GM11168 (cell line): ENCODE results near the gene SART1.
"Not testable (repeated sequence)": the region's sequence is repeated elsewhere in the genome, so short reads cannot be mapped to it uniquely, and the experiment has no call there.

Experiments used
- in situ Hi-C: fragments of 300-500 bp; cut with MboI; formaldehyde crosslinking; loops from one replicate; pipeline ENCODE4 v1.12.0; 2022; ENCODE audit warnings: low sequenced_read_pairs; ENCODE audit not compliant: unreplicated experiment

SART1 gene

DNA sequence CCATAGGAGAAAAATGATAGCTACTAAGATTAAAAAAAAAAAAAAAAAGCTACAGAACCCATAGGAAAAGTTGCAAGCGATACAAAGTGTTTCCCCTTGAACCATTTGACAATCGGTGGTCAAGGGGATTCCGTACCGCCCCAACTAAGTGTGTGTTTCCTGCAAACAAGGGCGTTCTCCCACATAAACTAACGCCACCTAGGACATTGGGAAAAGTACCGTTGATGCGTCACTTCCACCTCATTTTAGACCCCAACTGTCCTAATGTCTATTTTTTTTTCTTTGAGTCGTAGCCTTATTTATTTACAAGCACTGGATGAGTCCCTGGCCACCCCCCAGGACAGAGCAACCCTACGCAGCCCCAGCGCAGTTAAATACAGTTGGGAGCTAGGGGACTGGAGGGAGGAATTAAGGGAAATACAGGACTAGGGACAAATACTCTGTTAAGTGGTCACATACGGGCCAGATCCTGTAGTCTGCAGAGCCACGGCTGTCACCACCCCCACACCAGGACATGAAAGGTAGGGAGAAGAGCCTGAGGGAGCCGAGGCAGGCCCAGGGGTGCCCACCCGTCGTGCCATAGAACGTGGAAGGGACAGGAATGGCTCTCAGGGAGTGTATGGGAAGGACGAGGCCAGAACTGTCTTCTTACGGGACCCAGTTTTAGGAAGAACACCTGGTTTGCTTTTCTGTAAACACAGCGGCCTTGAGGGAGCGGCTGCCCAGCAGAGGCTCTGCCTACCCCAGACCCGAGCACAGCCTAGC, 21.5 kb downstream of the SART1 start:
- in situ Hi-C loops = loop anchor here (25.0 kb wide), 1 partner anchor 271 kb away; the partner anchor contains the start of genes KAT5 and RNASEH2C

DNA sequence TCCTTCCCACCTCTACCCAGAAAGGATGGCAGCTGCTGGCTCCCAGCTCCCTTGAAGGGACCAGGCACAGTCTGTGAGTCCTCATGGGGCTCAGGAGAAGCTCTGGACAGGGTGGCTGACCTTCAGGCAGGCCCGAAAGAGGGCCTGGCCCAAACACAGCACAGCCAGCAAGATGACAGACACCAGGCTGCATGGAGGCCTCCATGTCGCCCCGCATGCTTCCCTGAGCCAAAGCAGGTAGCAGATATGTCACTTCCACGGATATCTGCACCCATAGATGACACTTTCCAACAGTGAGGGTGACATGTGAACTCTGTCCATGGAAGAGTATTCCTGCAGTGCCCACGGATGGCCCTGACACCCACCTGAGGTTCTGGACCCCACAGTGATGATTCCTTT, 22.1 kb downstream of the SART1 start:
- in situ Hi-C loops = loop anchor here (25.0 kb wide), 1 partner anchor 271 kb away; the partner anchor contains the start of genes KAT5 and RNASEH2C

DNA sequence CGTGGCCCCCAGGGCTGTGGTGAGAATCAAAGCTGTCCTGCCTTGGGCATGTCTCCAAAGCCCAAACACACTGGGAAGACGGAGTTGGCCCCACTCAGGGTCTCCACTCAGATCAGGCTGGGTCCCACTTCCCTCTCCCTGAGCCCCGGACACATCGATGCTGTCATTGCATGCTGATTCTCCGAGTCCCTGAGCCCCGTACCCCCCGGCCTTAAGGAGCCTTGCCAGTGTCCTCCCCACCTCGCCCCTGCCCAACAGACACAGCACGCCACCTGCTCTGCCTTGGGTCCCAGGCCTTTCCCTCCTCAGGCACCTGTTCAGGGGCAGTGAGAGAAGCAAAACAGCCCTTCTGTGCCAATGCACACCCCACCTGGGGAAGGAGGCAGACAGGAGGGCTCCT, 25.8 kb downstream of the SART1 start:
- in situ Hi-C loops = loop anchor here (25.0 kb wide), 1 partner anchor 275 kb away; the partner anchor contains the start of genes KAT5 and RNASEH2C

DNA sequence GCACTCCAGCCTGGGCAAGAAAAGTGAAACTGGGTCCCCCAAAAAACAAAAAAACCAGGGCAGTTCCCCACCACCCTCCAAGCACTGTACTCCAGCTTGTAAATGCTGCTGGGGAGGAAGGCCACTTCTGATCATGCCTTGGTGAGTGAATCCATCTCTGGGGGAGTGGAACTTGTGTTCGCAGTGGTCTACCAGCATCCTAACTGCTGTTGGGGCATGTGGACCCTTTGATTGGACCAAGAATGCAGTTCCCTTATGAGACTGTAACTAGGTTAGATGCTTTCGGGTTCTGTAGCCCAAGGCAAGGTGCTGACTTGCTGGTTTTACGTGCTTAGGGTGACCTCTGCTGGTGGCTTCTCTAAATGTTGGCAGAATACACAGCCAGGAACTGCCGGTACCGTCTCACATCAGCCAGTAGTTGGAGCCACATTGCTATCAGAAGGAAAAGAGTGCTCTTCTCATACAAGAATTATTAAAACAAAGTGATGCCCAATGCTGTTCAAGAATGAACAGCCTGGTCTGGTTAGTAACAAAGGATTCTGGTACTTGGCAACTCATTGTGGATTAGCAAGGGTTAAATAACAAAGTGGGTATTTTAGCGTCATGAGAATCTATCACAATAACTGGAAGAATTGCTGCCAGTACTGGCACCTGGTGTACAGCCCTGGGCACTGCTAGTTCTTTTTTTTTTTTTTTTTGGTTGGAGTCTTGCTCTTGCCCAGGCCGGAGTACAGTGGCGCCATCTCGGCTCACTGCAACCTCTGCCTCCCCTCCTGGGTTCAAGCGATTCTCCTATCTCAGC, 27.5 kb downstream of the SART1 start:
- in situ Hi-C loops = loop anchor here (25.0 kb wide), 1 partner anchor 277 kb away; the partner anchor contains the start of genes KAT5 and RNASEH2C

DNA sequence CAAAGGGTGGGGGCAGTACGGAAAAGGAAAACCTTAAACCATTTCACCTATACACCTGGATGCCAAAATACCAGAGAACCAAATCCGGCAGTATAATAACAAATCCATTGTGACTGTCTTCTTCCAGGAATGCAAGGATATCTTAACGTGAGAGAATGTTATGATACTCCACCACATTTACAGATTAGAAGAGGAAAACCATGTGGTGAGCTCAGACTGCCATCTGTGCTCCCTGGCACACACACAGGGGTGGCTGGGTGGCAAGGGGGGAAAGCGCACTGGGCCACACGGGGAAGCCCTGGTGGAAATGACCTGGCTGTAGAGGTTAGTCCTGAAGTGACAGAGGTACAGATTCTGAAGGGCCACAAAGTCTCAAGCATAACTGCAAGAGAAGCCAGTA, 30.5 kb downstream of the SART1 start:
- in situ Hi-C loops = loop anchor here (5.0 to 25.0 kb wide), 2 partner anchors 110 to 280 kb away; partner anchors contain the start of genes KAT5 and RNASEH2C

DNA sequence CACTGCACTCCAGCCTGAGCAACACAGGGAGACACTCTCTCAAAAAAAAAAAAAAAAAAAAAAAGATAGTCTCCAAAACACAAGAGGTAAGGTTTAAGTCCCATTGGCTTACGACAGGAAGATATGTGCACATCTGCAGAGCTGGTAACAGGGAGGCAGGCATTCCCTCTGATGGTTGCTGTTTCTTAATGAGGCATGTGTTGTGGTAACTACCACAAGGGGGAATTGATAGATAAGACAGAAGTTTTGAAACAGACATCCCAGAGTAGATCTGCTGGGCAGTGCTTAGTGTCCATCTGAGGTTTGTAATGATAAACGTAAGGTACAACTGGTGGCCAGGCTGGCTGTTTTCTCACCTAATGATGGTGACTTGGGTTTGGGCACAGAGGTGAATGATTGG, 35.8 kb downstream of the SART1 start:
- in situ Hi-C loops = loop anchor here (25.0 kb wide), 1 partner anchor 285 kb away; the partner anchor contains the start of genes KAT5 and RNASEH2C

DNA sequence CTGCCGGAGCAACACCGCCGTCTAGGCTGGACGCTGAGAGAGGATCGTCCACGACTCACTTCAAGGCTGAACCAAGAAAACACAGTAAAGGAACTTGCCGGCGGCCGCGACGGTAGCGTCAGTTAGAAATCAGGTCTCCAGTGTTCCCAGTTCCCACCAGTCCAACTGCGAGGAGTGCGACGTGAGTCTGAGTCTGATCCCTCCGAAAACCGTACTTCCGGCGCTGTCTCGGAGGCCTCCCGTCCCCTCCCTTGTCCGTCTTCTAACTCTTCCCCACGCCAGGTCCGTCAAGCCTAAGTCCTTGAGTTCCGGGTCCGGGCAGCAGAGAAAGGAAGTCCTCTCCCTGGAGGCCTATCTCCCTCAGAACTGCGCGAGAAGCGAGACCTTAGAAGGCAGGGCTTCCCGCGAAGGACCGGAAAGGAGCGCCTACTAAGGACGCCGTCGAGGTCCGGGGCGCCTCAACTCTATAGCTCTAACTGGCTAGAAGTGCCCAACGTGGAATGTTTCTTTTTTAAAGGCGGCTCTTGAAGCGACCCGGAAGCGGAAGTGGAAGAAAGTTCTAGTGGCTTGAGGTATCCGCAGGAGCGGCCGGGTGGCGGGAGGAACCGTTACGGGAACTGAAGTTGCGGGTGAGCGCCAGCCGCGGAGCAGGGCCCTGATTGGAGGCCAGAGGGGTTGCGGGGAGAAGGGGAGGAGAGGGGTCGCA, 40.6 kb downstream of the SART1 start, which contains the start of the genes BANF1 and EIF1AD:
TSS of gene BANF1 (plus strand) at position 562 of the 706 bp plus-strand sequence. CDS start 748 bp downstream, outside the sequence.
TSS of gene EIF1AD (minus strand) at position 216 of the 706 bp plus-strand sequence. CDS start 1,768 bp downstream, outside the sequence.
- in situ Hi-C loops = no loop called here

DNA sequence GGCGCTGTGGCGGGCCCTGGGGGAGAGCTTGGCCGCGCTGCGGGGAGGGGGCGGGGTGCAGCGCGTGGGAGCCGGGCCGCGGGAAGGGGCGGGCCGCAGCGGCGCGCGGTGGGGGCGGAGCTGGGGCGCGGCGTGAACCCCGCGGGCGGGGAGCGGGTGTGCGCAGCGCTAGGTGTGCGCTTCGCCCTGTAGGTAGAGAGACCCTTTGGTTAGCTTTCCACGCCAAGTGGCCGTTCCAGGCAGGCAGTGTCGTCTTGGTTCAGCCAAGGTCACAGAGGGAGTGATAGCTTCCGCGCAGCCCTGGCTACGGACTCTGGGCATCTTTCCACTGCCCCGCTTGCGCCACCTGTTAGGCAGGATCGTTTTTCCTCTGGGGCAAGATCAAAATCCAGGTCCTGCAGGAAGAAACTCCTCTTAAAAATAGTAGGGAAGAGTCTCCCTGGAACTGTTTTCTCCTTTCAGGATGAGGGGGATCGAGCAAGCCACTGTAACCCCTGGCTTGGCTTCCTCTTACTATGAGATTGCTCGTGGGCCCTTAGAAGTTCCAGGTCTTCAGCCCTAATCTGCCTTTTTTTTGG, 41.2 kb downstream of the SART1 start:
- in situ Hi-C loops = no loop called here

DNA sequence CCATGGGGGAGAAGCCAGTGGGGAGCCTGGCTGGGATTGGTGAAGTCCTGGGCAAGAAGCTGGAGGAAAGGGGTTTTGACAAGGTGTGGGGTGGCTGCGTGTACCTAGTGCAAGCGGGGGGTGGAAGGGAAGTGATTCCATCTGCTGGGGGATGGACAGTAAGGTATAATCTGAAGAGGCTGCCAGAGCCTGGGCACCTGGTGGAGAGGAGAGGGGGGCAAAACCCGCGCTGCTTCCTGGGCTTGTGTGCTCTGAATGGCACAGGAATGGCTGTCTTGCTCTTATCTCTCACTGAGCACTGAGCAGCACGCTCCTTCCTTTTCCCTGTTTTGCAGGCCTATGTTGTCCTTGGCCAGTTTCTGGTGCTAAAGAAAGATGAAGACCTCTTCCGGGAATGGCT, 41.8 kb downstream of the SART1 start:
- in situ Hi-C loops = no loop called here

DNA sequence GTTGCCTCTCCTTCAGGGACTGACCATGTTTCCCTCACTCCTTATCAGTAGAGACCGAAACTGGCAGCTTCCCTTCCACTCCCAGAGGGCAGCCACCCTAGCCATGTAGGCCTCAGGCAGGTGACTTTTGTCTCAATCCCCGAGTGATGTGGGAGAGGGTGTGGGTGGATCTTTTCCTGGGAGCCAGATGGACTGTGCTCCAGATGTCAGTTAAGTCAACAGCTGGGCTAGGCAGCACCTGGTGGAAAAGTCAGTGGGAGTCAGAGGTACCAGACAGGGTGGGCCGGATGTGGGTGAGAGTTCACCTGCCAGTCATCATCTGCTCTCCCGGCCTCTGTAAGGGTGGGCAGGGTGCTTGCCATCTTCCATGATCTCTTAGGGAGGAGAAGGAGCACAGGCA, 42.7 kb downstream of the SART1 start:
- in situ Hi-C loops = no loop called here

DNA sequence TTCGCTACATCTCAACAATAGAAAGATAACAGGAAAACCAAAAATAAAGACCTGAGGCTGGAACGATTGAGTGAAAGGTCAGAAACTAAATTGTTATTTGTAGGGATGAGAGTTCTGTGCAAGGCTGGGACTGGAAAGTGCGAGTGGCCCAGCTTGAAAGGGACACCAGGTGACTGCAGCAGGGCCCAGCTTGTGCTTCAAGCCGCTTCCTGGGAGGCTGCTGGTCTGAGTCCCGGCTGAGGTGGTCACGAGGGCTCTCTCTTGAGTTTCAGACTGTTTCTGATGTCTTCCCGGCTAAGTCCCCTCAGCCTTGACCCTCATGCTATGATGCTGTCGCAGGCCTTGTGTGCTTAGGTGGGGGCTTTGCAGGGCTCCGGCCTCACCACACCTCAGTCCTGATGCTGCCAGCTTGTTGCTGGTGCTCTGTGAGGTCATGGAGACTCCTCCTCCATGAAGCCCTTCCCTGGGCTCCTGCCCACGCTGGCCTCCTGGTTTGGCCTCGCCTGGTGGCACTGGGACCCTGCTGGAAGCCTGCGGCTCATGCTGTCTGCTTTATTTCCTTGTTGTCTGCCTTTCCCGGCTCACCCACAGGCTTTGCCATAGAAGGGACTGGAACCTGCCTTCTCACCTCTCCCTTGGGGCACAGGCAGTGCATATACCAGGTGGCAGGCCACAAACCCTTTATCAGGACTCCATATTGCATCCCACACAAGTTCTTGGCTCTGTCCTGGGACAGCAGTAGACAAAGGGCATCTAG, 44.8 kb downstream of the SART1 start:
- in situ Hi-C loops = no loop called here

DNA sequence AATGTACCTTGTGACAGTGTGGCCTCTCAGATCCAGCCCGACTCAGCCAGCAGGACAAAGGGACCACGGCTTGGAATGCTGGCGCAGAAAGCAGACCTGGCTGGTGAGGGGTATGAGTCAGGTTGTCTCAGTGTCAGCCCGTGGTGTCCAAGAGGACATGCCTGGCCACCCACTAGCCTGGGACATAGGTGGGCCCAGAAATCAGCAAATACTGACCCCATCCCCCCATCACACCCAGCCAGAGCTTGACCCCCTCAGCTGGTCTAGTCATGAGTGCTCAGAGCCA, 45.3 kb downstream of the SART1 start:
- in situ Hi-C loops = no loop called here

DNA sequence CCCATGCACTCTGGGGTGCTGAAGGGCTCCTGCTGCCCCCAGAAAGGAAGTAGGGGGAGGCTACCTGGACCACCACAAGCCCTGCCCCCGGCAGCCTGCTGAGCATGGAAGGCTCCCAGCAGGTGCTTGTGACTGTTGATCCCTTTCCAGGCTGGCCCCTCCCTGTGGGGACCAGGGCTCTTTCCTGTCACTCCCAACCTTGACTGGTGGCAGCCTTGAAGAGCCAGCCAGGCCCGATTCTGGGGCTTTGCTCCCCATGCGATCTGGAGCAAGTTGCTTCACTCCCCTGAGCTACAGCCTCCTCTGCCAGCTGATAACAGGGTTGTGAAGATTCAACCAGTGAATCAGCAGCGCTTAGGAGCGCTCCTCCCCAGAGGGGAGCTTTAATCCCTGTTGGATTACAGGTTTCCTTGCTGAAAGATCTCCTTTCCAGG, 45.7 kb downstream of the SART1 start:
- in situ Hi-C loops = no loop called here

DNA sequence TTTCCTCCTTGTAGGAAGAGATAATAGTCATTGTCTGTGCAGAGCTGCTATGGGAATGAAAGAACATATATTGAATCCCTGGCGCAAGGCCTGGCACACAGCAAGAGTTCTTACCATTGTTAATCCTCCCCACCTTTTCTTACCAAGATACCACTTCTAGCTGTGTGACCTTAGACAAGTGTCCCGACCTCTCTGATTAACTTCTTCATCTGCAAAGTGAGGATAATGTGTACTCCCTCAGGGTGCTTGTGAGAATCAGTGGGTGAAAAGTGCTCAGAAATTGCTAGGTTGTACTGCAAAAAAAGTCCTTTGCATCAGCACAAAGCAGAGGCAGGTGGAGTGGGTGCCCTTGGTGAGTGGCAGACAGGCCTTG, 46.5 kb downstream of the SART1 start:
- in situ Hi-C loops = no loop called here

DNA sequence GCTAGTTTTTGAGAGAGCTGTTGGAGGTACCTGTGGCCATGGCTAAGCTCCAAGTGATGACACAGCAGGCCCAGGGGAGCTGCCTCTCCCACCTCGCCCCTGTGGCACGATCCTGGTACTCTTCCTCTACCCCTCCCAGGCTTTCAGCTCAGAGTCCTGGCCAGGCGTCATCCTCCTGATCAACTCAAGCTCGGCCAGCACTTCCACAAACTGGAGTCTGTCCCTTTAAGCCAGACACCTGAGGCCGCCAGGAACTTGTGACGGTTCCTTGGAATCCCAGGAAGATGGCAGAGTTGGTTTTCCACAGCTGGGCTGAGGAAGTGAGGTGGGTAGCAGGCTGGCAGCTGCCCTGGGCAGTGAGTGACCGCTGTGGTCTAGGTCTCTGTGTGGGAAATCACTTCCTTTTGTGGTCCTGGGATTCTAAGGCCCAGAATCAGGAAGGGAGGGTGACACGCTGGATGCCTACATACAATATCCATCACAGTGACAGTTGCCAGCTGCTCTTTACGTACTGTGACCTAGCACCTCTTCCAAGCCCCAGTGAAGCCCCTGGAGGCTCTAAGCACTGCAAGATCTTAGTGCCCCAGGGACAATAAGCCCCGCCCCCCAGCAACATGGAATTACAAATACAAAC, 47.1 kb downstream of the SART1 start:
- in situ Hi-C loops = no loop called here

DNA sequence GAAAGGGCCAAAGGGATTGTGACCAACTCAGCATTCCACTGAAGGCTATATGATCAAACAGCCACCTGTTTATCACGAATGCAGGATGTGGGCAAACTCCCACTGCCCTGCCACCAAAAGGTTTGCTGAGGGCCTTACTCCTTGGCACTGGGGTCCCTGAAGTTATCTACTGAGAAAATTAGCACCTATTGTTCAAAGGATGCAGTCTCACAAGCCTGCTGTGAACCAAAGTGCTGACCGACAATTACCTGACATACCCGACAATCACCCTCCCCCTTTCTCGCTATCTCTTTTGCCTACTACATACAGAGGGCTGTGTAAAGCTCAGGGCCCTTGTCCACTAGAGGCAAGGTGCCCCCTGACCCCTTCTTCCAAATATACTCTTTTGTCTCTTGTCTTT, 48.5 kb downstream of the SART1 start:
- in situ Hi-C loops = not testable (repeated sequence)

DNA sequence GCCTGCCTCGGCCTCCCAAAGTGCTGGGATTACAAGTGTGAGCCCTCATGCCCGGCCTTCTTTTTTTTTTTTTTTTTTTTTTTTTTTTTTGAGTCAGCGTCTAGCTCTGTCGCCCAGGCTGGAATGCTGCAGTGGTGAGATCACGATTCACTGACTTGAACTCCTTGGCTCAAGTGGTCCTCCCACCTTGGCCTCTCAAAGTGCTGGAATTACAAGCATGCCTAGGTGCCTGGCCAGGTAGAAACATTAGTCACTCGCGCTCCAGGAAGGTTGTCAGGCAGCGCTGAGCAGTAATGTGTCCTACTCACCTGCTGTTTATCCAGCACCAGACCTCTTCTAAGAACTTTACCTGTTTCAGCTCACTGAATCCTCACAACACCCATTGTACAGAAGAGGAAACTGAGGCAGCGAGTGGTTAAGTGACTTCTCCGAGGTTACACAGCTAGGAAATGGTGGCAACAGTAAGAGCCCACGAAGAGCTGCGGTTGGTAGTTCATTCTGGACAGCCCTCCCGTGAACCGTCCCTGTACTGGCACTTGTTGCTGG, 49.8 kb downstream of the SART1 start:
- in situ Hi-C loops = no loop called here

DNA sequence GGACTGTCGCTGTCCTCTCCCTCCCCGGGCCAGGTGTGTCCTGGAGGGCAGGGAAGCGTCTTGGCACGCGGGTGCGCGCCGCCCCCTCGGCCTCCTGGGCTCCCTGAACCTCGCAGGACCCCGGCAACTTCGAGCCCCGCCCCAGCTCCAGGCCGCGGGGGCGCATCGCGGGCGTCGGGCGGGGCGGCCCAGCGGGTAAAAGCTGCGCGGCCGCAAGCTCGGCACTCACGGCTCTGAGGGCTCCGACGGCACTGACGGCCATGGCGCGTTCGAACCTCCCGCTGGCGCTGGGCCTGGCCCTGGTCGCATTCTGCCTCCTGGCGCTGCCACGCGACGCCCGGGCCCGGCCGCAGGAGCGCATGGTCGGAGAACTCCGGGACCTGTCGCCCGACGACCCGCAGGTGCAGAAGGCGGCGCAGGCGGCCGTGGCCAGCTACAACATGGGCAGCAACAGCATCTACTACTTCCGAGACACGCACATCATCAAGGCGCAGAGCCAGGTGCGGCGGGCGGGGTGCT, 50.3 kb downstream of the SART1 start, which contains the start of gene CST6:
TSS of gene CST6 (plus strand) at position 224 of the 519 bp plus-strand sequence. CDS start at position 261, 37 bp downstream.
- in situ Hi-C loops = no loop called here
